ENCODE measurements around the gene CTIF. TPM values are rescaled to one million over a fixed set of nuclear protein-coding genes. Genes with fewer than 3 reads are reported as not detected.

Gene CTIF
- total and polyA plus RNA-seq, 2 experiments from 2014 or later, result 8.6 to 14.4 TPM

GRCh38 chr18:48866856-48867255, 328.0 kb downstream of the CTIF start (continued):
- TF ChIP-seq CREB1 (CRISPR knock-in tag; IDR thresholded peaks at IDR 0.05; ENCODE audit: low read depth) (no peak), ZNF331 (CRISPR knock-in tag; IDR thresholded peaks at IDR 0.05; ENCODE audit: low read depth) (no peak), EZH2 (IDR thresholded peaks at IDR 0.05; ENCODE audit: low read depth, unreplicated experiment) (no peak), ZNF114 (CRISPR knock-in tag; IDR thresholded peaks at IDR 0.05) (no peak), JUNB (IDR thresholded peaks at IDR 0.05; ENCODE audit: unreplicated experiment) (no peak)

- H3K36me3 ChIP-seq (ENCODE audit: insufficient read depth), result no peaks in the 10 kb centered on the region
- Mint-ChIP-seq H3K4me1 (peaks cover under 1% of the 10 kb centered on the region; the same call in 2 of the 3 replicates), H3K27me3 (ENCODE audit: insufficient read depth, low read depth, poor library complexity) (peaks cover 16% of the 10 kb centered on the region), H3K4me3 (no peak overlapping the region), H3K9me3 (no peaks in the 10 kb centered on the region; the same call in 2 of the 3 replicates), H3K27ac (no peak overlapping the region), H3K36me3 (ENCODE audit: low read depth) (no peaks in the 10 kb centered on the region)
- H3K4me1 ChIP-seq (ENCODE audit: insufficient read depth), result no peaks in the 10 kb centered on the region
- H3K79me2 ChIP-seq (replicated peaks; ENCODE audit: insufficient read depth), result no peaks in the 10 kb centered on the region
- no peak overlapping the region for H2AFZ ChIP-seq
- ATAC-seq, result no peak
- H3K4me2 ChIP-seq, result no peak overlapping the region
- no peak for TF ChIP-seq EZH2phosphoT487 (IDR thresholded peaks at IDR 0.05; ENCODE audit: unreplicated experiment)
- TF ChIP-seq EZH2 (IDR thresholded peaks at IDR 0.05; ENCODE audit: low read depth, unreplicated experiment), result no peak
- TF ChIP-seq CTCF (conservative IDR thresholded peaks at IDR 0.05; ENCODE audit: low read depth in 2 of 2), result no peak
- TF ChIP-seq ZNF462 (CRISPR knock-in tag; IDR thresholded peaks at IDR 0.05), result no peak
- no peak for TF ChIP-seq ETS1 (IDR thresholded peaks at IDR 0.05)
- no peak for TF ChIP-seq ZNF114 (CRISPR knock-in tag; IDR thresholded peaks at IDR 0.05)
- TF ChIP-seq JUNB (IDR thresholded peaks at IDR 0.05; ENCODE audit: unreplicated experiment), result no peak
- TF ChIP-seq CREB1 (CRISPR knock-in tag; IDR thresholded peaks at IDR 0.05; ENCODE audit: low read depth), result no peak
- TF ChIP-seq STAT1 (IDR thresholded peaks at IDR 0.05; ENCODE audit: unreplicated experiment), result no peak
- TF ChIP-seq ZNF331 (CRISPR knock-in tag; IDR thresholded peaks at IDR 0.05; ENCODE audit: low read depth), result no peak
- no peak for TF ChIP-seq POLR2AphosphoS5 (IDR thresholded peaks at IDR 0.05; ENCODE audit: low read depth)
- TF ChIP-seq NANOG (IDR thresholded peaks at IDR 0.05; ENCODE audit: borderline replicate concordance), result no peak
- no peak for TF ChIP-seq REST (IDR thresholded peaks at IDR 0.05; ENCODE audit: unreplicated experiment)
- no peak overlapping the region for H3K4me3 ChIP-seq
- DNase-seq (ENCODE audit: low spot score), result no peak
- H3F3A ChIP-seq (replicated peaks; ENCODE audit: low read depth), result no peaks in the 10 kb centered on the region
- H3K27me3 ChIP-seq (ENCODE audit: insufficient read depth), result no peaks in the 10 kb centered on the region
- H4K20me1 ChIP-seq (replicated peaks; ENCODE audit: insufficient read depth), result no peaks in the 10 kb centered on the region
- no peaks in the 10 kb centered on the region for H3K9me2 ChIP-seq (ENCODE audit: insufficient read depth)
- no peak overlapping the region for H3K27ac ChIP-seq (ENCODE audit: low read depth)
Observed at GRCh38 chr18:48867978-48868377, 329.1 kb downstream of the CTIF start.
